GM18867 (cell line): Measurements from ENCODE around the gene GRAMD2A.

ENCODE experiments used
- ATAC-seq: cut with Tn5 transposase; IDR thresholded peaks from one replicate; pipeline ENCODE4 v1.9.1; 2021; ENCODE audit warnings: mild to moderate bottlenecking, moderate library complexity; ENCODE audit not compliant: unreplicated experiment

GRAMD2A gene

GRCh38 chr15:72168808-72169190, 28.8 kb downstream of the GRAMD2A start:
- no peak for ATAC-seq

- ATAC-seq, result no peak
Measured at GRCh38 chr15:72168131-72168807, 29.3 kb downstream of the GRAMD2A start.

GRCh38 chr15:72167445-72167844, 30.1 kb downstream of the GRAMD2A start:
- no peak for ATAC-seq

- no peak for ATAC-seq
Measured at GRCh38 chr15:72166716-72167417, 30.7 kb downstream of the GRAMD2A start.

GRCh38 chr15:72163719-72164118, 33.9 kb downstream of the GRAMD2A start:
- no peak for ATAC-seq

- ATAC-seq, result no peak
Measured at GRCh38 chr15:72162569-72162968, 35.0 kb downstream of the GRAMD2A start.

- no peak for ATAC-seq
Measured at GRCh38 chr15:72161361-72162132, 36.0 kb downstream of the GRAMD2A start.

GRCh38 chr15:72160696-72161245, 36.8 kb downstream of the GRAMD2A start:
- ATAC-seq, result no peak

- ATAC-seq, result no peak
Measured at GRCh38 chr15:72156928-72157327, 40.7 kb downstream of the GRAMD2A start.

GRCh38 chr15:72155635-72156616, 41.7 kb downstream of the GRAMD2A start:
- ATAC-seq, result no peak

GRCh38 chr15:72155003-72155621, 42.5 kb downstream of the GRAMD2A start:
- no peak for ATAC-seq

- ATAC-seq, result no peak
Measured at GRCh38 chr15:72154316-72154715, 43.3 kb downstream of the GRAMD2A start.

- ATAC-seq, result no peak
Measured at GRCh38 chr15:72153269-72154000, 44.2 kb downstream of the GRAMD2A start.

GRCh38 chr15:72147418-72147817, 50.2 kb downstream of the GRAMD2A start:
- ATAC-seq, result no peak

GRCh38 chr15:72146934-72147333, 50.7 kb downstream of the GRAMD2A start:
- no peak for ATAC-seq

- ATAC-seq, result no peak
Measured at GRCh38 chr15:72146221-72146620, 51.4 kb downstream of the GRAMD2A start.

- peak; percentile 100 for ATAC-seq
Measured at GRCh38 chr15:72141171-72142084, 56.2 kb downstream of the GRAMD2A start.

GRCh38 chr15:72140088-72140487, 57.5 kb downstream of the GRAMD2A start:
- ATAC-seq, result no peak
